Fibroblast of peridontal ligament (primary cell): ENCODE data around the gene PAPPA.
A peak's percentile ranks its signal among the peaks of the same experiment; 100 is the strongest.

Experiments
- DNase-seq: peaks from one replicate; pipeline ENCODE4 v3.0.0-alpha.2; 2010; ENCODE audit errors: extremely low read depth

PAPPA gene

GRCh38 chr9:116182876-116183275 lies 29.3 kb downstream of the PAPPA start:
- no peak for DNase-seq

- DNase-seq, result no peak
Observed at GRCh38 chr9:116187570-116188170, 34.1 kb downstream of the PAPPA start.

GRCh38 chr9:116189683-116190082 lies 36.1 kb downstream of the PAPPA start:
- DNase-seq, result no peak

GRCh38 chr9:116190637-116191396 lies 37.2 kb downstream of the PAPPA start:
- peak; percentile 64 for DNase-seq

- no peak for DNase-seq
Observed at GRCh38 chr9:116191576-116192415, 38.2 kb downstream of the PAPPA start.

- DNase-seq, result peak; percentile 80
Observed at GRCh38 chr9:116193636-116194035, 40.0 kb downstream of the PAPPA start.

- peak; percentile 55 for DNase-seq
Observed at GRCh38 chr9:116196806-116197205, 43.2 kb downstream of the PAPPA start.

GRCh38 chr9:116198344-116198743 lies 44.8 kb downstream of the PAPPA start:
- no peak for DNase-seq

GRCh38 chr9:116202219-116202912 lies 48.8 kb downstream of the PAPPA start:
- DNase-seq, result no peak

- no peak for DNase-seq
Observed at GRCh38 chr9:116204252-116204882, 50.8 kb downstream of the PAPPA start.

- DNase-seq, result peak; percentile 22
Observed at GRCh38 chr9:116207371-116208111, 54.0 kb downstream of the PAPPA start.

- DNase-seq, result peak; percentile 92
Observed at GRCh38 chr9:116208417-116209232, 55.0 kb downstream of the PAPPA start.

- DNase-seq, result peak; percentile 57
Observed at GRCh38 chr9:116209414-116210116, 56.0 kb downstream of the PAPPA start.

- no peak for DNase-seq
Observed at GRCh38 chr9:116212986-116213692, 59.5 kb downstream of the PAPPA start.

- no peak for DNase-seq
Observed at GRCh38 chr9:116213693-116214047, 60.1 kb downstream of the PAPPA start.

GRCh38 chr9:116218399-116218798 lies 64.8 kb downstream of the PAPPA start:
- DNase-seq, result no peak

- no peak for DNase-seq
Observed at GRCh38 chr9:116219686-116220085, 66.1 kb downstream of the PAPPA start.

- DNase-seq, result no peak
Observed at GRCh38 chr9:116223926-116224325, 70.3 kb downstream of the PAPPA start.
